Stimulated activated CD8-positive, alpha-beta memory T cell treated with anti-CD3 and anti-CD28 coated beads, Interleukin-2, amount 100 ng/mL, for 48 hours (primary cell): ENCODE measurements around the gene APOC4.
A peak's percentile ranks its signal among the peaks of the same experiment; 100 is the strongest.
"Not testable (repeated sequence)": the region's sequence is repeated elsewhere in the genome, so short reads cannot be mapped to it uniquely, and the experiment has no call there.

Experiments
- DNase-seq, 2 donors: peaks; one replicate each; pipeline ENCODE4 v3.0.0-alpha.2; 2020; ENCODE audit warnings: low read depth in 2 of 2

The APOC4 gene

DNA sequence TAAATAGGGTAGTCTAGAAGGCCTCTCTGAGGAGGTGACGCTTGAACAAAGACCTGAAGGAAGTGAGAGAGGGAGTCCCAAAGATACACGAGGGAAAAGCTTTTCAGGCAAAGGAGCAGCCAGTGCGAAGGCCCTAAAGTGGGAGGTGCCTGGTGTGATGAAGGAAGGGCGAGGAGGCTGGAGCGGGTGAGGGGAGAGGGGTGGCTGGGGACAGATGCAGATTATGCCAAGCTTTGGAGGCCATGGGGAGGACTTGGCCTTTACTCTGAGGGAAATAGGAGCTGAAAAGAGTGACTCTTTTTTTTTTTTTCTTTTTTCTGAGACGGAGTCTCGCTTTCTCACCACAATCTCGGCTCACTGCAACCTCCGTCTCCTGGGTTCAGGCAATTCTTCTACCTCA lies 16.1 kb downstream of the APOC4 start:
- DNase-seq, result no peak

- no peak for DNase-seq
These were observed 17.7 kb downstream of the APOC4 start for GRCh38 chr19:44959691-44960090.

DNA sequence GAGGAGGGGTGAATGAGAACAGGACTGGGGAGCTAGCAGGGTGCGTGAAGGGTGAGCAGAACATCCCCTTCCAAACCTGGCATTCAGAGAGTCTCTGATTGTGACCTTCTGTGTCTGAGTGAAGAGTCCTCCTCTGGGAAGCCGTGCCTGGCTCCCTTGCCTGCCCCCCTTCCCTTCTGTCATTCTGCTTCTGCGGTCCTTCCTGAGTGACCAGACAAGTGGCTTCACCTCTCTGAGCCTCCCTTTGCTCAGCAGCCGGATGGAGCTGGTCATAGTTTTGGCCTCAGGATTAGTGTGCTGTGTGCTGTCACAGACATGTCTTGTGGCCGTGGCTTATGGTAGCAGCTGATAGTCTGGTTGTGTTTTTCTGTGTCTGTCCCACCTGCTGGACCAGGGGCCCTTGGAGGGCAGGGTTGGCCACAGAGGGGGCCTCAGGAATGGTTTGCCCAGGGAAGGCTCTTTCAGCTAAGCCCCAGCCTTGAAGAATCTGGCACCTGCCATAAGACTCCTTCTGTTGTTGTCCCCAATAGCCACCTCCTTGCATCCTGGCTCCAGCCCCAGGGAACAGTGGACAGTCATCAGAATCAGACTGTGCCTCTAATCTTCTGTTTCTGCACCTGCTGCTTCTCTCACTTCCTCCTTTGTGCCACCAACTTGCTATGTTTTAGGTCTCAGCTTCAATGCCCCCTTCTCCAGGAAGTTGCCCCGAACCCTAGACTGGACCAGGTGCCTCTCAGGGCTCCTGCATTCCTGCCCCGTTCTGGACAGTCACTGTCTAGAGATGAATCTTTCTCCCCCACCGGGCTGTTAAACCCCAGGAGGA lies 19.1 kb downstream of the APOC4 start:
- DNase-seq, result no peak

DNA sequence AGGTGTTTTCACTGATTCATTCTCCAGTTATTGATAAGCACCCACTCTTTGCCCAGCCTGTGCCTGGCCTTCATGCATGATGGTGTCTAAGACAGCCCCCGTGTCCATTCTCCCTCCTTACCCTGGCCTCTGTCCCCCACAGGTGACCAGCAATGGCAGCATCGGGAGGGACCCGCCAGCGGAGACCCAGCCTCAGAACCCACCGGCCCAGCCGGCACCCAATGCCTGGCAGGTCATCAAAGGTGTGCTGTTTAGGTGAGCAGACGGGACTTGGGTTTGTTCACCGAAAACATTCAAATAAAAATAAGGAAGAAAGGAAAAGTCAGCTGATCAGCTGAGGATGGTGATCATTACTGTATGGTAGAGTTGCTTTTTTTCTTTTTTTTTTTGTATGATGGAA lies 19.8 kb downstream of the APOC4 start:
- DNase-seq, result no peak

DNA sequence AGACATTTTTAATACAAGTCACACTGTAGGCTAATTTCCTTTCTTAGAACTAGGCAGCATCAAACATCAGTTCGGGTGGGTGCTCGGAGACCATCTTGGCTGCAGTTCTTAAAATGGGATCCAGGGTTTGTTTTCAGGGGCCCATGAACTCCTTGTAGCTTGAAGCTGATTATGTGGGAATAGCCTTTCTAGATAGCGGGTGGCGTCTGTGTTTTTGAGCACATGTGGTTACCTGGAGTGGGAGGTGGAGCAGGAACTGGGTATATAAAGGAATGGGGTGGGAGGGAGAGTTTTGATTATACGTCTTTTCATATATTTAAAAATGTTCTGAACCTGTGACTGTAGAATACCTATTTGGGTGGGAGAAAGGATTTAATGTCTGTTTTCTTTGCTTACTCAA lies 26.1 kb downstream of the APOC4 start:
- no peak for DNase-seq

GRCh38 chr19:44968670-44969069 lies 26.6 kb downstream of the APOC4 start:
- DNase-seq, result no peak

GRCh38 chr19:44969437-44969836 lies 27.4 kb downstream of the APOC4 start:
- no peak for DNase-seq

- DNase-seq, result not testable (repeated sequence)
These were observed 29.4 kb downstream of the APOC4 start for GRCh38 chr19:44971451-44971850.

GRCh38 chr19:44972802-44973201 lies 30.8 kb downstream of the APOC4 start:
- DNase-seq, result no peak

- no peak for DNase-seq
These were observed 32.1 kb downstream of the APOC4 start for GRCh38 chr19:44973982-44974735.

DNA sequence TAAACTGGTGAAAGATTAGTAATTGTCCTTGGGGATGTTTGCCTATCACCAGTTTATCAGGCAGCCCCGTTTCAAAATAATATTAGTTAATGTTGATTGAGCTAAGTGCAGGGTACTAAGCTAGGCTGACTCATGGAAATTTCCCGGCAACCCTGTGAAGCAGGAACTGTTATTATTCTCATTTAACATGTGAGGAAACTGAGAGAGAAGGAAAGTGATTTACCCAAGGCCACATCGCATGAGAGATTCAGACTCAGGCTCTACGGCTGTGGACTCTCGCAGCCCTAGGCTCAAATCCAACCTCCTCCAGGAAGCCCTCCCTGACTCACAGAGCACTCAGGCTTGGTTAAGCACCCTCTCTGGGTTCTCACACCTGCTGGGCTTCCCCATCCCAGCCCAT lies 32.8 kb downstream of the APOC4 start:
- no peak for DNase-seq

GRCh38 chr19:44975444-44975843 lies 33.4 kb downstream of the APOC4 start:
- no peak for DNase-seq

- no peak for DNase-seq
These were observed 42.0 kb downstream of the APOC4 start for GRCh38 chr19:44984005-44984404.

GRCh38 chr19:44985445-44985844 lies 43.4 kb downstream of the APOC4 start:
- DNase-seq, result no peak

GRCh38 chr19:44986389-44986788 lies 44.4 kb downstream of the APOC4 start:
- no peak for DNase-seq

DNA sequence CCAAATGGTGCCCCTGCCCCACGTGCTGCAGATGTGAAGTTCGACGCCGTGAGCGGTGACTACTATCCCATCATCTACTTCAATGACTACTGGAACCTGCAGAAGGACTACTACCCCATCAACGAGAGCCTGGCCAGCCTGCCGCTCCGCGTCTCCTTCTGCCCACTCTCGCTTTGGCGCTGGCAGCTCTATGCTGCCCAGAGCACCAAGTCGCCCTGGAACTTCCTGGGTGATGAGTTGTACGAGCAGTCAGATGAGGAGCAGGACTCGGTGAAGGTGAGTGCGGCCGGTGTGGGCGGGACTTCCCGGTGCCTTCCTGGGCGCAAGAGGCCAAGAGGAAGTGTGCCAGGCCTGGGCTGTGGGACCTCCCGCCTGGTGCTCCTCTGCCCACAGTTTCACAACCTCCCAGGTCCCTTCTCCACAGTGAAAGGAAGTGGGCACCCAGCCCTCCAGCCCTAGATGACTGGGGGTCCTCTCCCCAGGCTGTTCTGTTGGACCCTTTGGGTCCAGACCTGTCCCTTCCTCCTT lies 45.2 kb downstream of the APOC4 start:
- DNase-seq, result no peak

- DNase-seq, result no peak
These were observed 46.2 kb downstream of the APOC4 start for GRCh38 chr19:44988273-44988672.

DNA sequence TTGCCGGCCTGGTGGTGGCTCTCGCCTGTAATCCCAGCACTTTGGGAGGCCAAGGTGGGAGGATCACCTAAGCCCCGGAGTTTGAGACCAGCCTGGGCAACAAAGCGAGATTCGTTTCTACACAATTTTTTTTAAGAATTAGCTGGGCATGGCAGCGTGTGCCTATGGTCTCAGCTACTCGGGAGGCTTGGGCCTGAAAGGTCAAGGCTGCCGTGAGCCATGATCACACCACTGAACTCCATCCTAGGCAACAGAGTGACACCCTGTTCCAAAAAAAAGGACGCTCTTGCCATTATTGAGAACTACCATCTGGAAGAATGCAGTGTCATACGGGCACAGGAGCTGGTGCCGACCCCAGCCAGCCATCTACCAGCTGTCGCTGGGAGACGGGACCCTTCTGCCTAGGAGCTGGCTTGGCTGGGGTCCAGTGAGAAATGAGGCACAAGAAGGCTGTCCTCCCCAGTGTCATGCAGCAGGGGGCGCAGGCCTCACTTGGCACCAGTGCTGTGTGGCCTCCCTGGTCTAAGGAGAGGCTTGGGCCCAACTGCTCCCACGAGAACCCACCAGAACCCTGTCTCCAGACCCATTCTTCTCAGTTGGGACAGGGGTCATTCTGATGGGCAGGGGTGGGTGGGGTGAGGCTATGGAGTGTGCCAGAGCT lies 47.0 kb downstream of the APOC4 start:
- DNase-seq, result peak; percentile 48

DNA sequence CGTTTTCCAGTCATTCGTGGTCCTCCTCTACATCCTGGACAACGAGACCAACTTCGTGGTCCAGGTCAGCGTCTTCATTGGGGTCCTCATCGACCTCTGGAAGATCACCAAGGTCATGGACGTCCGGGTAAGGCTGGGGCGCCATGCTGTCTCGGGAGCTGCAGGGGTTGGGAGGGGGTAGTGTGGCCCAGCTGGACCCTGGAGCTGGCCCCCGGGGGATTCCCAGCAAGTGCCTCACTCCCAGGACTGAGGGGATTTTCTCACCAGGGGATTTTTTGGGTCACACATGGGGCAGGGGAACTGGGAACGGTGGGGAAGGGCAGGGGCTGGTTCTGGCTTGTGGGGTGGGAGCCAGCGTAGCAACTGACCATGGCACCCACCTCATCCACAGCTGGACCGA lies 48.4 kb downstream of the APOC4 start:
- no peak for DNase-seq

DNA sequence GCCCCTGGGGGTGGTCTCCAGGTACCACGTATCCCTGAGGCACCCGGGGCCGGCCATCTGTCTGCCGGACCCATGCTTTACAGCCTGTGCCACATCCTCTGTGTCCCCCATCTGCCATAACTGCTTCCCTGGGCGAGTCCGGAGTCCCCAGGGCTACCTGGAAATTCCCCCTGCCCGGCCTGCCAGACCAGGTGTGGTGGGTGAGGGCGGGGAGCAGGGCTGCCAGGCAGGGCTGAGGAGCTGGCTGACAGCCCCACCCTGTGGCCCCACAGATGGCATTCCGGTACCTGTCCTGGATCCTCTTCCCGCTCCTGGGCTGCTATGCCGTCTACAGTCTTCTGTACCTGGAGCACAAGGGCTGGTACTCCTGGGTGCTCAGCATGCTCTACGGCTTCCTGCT lies 48.9 kb downstream of the APOC4 start:
- DNase-seq, result no peak

GRCh38 chr19:44992336-44993163 lies 50.5 kb downstream of the APOC4 start:
- DNase-seq, result no peak

- DNase-seq, result no peak
These were observed 51.5 kb downstream of the APOC4 start for GRCh38 chr19:44993526-44993925.
